Gastrocnemius medialis (tissue), 4 donors: ENCODE results near the gene PSPN. TPM values are rescaled to one million over a fixed set of nuclear protein-coding genes. Genes with fewer than 3 reads are reported as not detected.
"Not testable (repeated sequence)": the region's sequence is repeated elsewhere in the genome, so short reads cannot be mapped to it uniquely, and the experiment has no call there.

Experiments used
- ATAC-seq, 2 donors: fragments of 150-250 bp; one replicate each; pipeline ENCODE4 v1.9.1; 2016
- DNase-seq, 2 donors: peaks; one replicate each; pipeline ENCODE4 v3.0.0-alpha.2; 2019
- H3K27ac ChIP-seq, 4 donors: fragments of 200-600 bp; sonication (generic); 1 replicate in 1 of 4; 2 replicates in 3 of 4; pipeline ENCODE4 v1.5.1; 2016 to 2018; ENCODE audit warnings: mild to moderate bottlenecking in 2 of 4, moderate library complexity in 1 of 4
- H3K27me3 ChIP-seq, 3 donors: fragments of 200-600 bp; sonication (generic) in 2 of 3; 1 replicate in 1 of 3; 2 replicates in 2 of 3; pipeline versions ENCODE4 v1.5.1 to v1.6.0; 2016 to 2019; ENCODE audit warnings: mild to moderate bottlenecking in 1 of 3, moderate library complexity in 1 of 3
- H3K36me3 ChIP-seq, 2 donors: fragments of 200-600 bp; sonication (generic) in 1 of 2; one replicate each; pipeline ENCODE4 v1.5.1; 2017 to 2018
- H3K4me1 ChIP-seq, 2 donors: fragments of 200-600 bp; sonication (generic) in 1 of 2; one replicate each; pipeline ENCODE4 v1.5.1; 2016 to 2017; ENCODE audit warnings: mild to moderate bottlenecking in 2 of 2
- H3K4me3 ChIP-seq, 4 donors: fragments of 200-600 bp; sonication (generic) in 3 of 4; 1 replicate in 1 of 4; 2 replicates in 3 of 4; pipeline ENCODE4 v1.5.1; 2016 to 2019; ENCODE audit warnings: mild to moderate bottlenecking in 2 of 4
- H3K9me3 ChIP-seq, 3 donors: fragments of 200-600 bp; sonication (generic) in 2 of 3; 1 replicate in 1 of 3; 2 replicates in 2 of 3; pipeline ENCODE4 v1.5.1; 2016 to 2019
- CTCF ChIP-seq, 5 experiments: fragments of 450-650 bp in 3 of 5; fragments of 200-600 bp in 2 of 5; sonication (generic) in 2 of 5; IDR thresholded peaks in 4 of 5; conservative IDR thresholded peaks in 1 of 5; 1 replicate in 4 of 5; 2 replicates in 1 of 5; pipeline ENCODE4 v1.5.1; 2016 to 2019; ENCODE audit warnings: antibody characterized with exemption in 5 of 5, mild to moderate bottlenecking in 3 of 5, moderate library complexity in 3 of 5
- POLR2A ChIP-seq, 2 donors: fragments of 450-650 bp; IDR thresholded peaks; one replicate each; pipeline ENCODE4 v1.6.1; 2017; ENCODE audit warnings: antibody characterized with exemption in 2 of 2, mild to moderate bottlenecking in 2 of 2, moderate library complexity in 2 of 2
- in situ Hi-C, 4 donors: fragments of 200-750 bp; cut with MboI; loops; one replicate each; pipeline versions ENCODE4 v1.15.0 to v1.8.0; 2017; ENCODE audit warnings: low sequenced_read_pairs in 4 of 4
- intact Hi-C: fragments of 100-400 bp; cut with DNase I; formaldehyde crosslinking; loops from one replicate; pipeline ENCODE4 v1.15.1; 2023; ENCODE audit warnings: low total_unique reads
- total RNA-seq, 4 donors: library from RNA; depleted of rRNA; stranded (reverse); fragments of >200 nt; gene quantifications; one replicate each; pipeline versions ENCODE4 v1.1.0 to v1.2.3, GENCODE V29; 2016

PSPN gene
- total RNA-seq, 4 donors from 2014 or later, result 0.15 to 0.75 (median 0.43) TPM

GRCh38 chr19:6402837-6403608, 27.3 kb upstream of the PSPN start:
- H3K4me1 ChIP-seq, result no peaks in the 10 kb centered on the region
- DNase-seq (no peak), ATAC-seq (no peak)
- no peaks in the 10 kb centered on the region for H3K27me3 ChIP-seq
- in situ Hi-C loops (no loop called here), intact Hi-C loops (no loop called here)
- no peak overlapping the region for H3K27ac ChIP-seq
- H3K36me3 ChIP-seq, result no peaks in the 10 kb centered on the region
- no peaks in the 10 kb centered on the region for H3K9me3 ChIP-seq
- no peak overlapping the region for H3K4me3 ChIP-seq
- TF ChIP-seq CTCF (IDR thresholded peaks at IDR 0.05 in 4 of 5, conservative IDR thresholded peaks at IDR 0.05 in 1 of 5) (no peak), POLR2A (IDR thresholded peaks at IDR 0.05) (no peak)

DNA sequence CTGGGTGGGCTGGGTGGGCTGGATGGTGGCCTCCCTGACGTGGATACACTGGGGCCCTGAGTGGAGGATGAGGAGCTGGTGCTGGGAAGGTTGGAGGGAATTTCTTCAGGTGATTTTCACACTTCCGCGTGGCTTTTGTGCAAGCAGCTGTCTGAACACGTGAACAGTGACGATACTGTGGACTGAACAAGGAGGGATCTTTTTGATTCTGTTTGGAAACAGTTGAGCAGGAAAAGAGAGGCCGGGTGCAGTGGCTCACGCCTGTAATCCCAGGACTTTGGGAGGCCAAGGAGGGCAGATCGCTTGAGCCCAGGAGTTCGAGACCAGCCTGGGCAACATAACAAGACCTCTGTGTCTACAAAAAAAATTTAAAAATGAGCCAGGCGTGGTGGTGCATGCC, 26.3 kb upstream of the PSPN start:
- in situ Hi-C loops, result no loop called here
- ATAC-seq (no peak), DNase-seq (no peak)
- Histone ChIP-seq H3K9me3 (no peaks in the 10 kb centered on the region), H3K36me3 (no peaks in the 10 kb centered on the region), H3K4me3 (no peak overlapping the region), H3K27me3 (no peaks in the 10 kb centered on the region), H3K27ac (no peak overlapping the region), H3K4me1 (no peaks in the 10 kb centered on the region)
- intact Hi-C loops, result no loop called here
- TF ChIP-seq POLR2A (IDR thresholded peaks at IDR 0.05), result no peak
- TF ChIP-seq CTCF (IDR thresholded peaks at IDR 0.05 in 4 of 5, conservative IDR thresholded peaks at IDR 0.05 in 1 of 5), result no peak

- H3K27ac ChIP-seq, H3K27me3 ChIP-seq, H3K36me3 ChIP-seq, ATAC-seq, H3K4me3 ChIP-seq, H3K9me3 ChIP-seq, in situ Hi-C loops, H3K4me1 ChIP-seq, intact Hi-C loops, DNase-seq: not testable (repeated sequence)
These were observed 24.6 kb upstream of the PSPN start for GRCh38 chr19:6400062-6400944.

DNA sequence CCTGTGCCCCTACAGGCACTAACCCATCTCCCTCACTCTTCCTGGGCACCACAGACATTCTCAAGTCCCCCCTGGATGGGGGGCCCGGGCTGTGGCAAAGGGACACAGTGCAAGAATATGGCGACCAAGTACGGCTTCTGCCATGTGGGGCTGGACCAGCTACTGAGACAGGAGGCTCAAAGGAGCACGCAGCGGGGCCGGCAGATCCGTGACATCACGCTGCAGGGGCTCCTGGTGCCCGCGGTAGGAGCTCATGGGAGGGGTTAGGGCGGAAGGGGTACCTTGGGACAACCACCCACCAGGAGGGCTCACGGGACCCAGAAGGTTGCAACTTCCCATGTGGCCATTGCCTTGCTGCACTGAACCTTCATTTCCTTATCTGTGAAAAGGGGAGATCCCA, 20.6 kb upstream of the PSPN start:
- Histone ChIP-seq H3K9me3 (no peaks in the 10 kb centered on the region), H3K27ac (no peak overlapping the region), H3K4me3 (no peak overlapping the region), H3K4me1 (peaks cover 6 to 15% of the 10 kb centered on the region in 2 donors), H3K36me3 (no peaks in the 10 kb centered on the region), H3K27me3 (no peaks in the 10 kb centered on the region)
- intact Hi-C loops, result no loop called here
- no peak for DNase-seq
- in situ Hi-C loops, result loop anchor here in 1 of 4 donors (25.0 kb wide), 1 partner anchor 341 kb away; the partner anchor contains the start of genes GPR108 and TRIP10
- no peak for TF ChIP-seq POLR2A (IDR thresholded peaks at IDR 0.05)
- TF ChIP-seq CTCF (IDR thresholded peaks at IDR 0.05 in 4 of 5, conservative IDR thresholded peaks at IDR 0.05 in 1 of 5), result no peak
- ATAC-seq, result no peak

- intact Hi-C loops, result no loop called here
- in situ Hi-C loops, result loop anchor here in 1 of 4 donors (25.0 kb wide), 1 partner anchor 342 kb away; the partner anchor contains the start of genes GPR108 and TRIP10
- ATAC-seq, result no peak
These were observed 19.1 kb upstream of the PSPN start for GRCh38 chr19:6394831-6395230.

More at GRCh38 chr19:6394831-6395230, 19.1 kb upstream of the PSPN start:
- Histone ChIP-seq H3K4me3 (no peak overlapping the region), H3K9me3 (no peaks in the 10 kb centered on the region), H3K27ac (no peak overlapping the region), H3K36me3 (peaks cover 0 to 3% of the 10 kb centered on the region in 2 donors), H3K27me3 (no peaks in the 10 kb centered on the region), H3K4me1 (peaks cover 6 to 15% of the 10 kb centered on the region in 2 donors)
- TF ChIP-seq CTCF (IDR thresholded peaks at IDR 0.05 in 4 of 5, conservative IDR thresholded peaks at IDR 0.05 in 1 of 5) (no peak), POLR2A (IDR thresholded peaks at IDR 0.05) (no peak)
- no peak for DNase-seq
